Ishikawa (cell line): Measurements from ENCODE around the gene KLHDC7B.

Experiments
- CEBPB ChIP-seq: IDR thresholded peaks from 2 replicates; pipeline ENCODE4 v1.6.1; 2012
- CREB1 ChIP-seq: IDR thresholded peaks from 2 replicates; pipeline ENCODE4 v1.6.1; 2012; ENCODE audit warnings: low read depth
- EGR1 ChIP-seq: IDR thresholded peaks from 2 replicates; pipeline ENCODE4 v1.6.1; 2012
- EP300 ChIP-seq: IDR thresholded peaks from 2 replicates; pipeline ENCODE4 v1.6.1; 2012; ENCODE audit warnings: borderline replicate concordance
- FOXM1 ChIP-seq: IDR thresholded peaks from 2 replicates; pipeline ENCODE4 v1.6.1; 2012; ENCODE audit warnings: low read depth, borderline replicate concordance
- NFIC ChIP-seq: IDR thresholded peaks from 2 replicates; pipeline ENCODE4 v1.6.1; 2012
- RAD21 ChIP-seq: IDR thresholded peaks from 2 replicates; pipeline ENCODE4 v1.6.1; 2012; ENCODE audit warnings: low read depth
- TAF1 ChIP-seq: IDR thresholded peaks from 2 replicates; pipeline ENCODE4 v1.6.1; 2012; ENCODE audit warnings: low read depth, mild to moderate bottlenecking
- TCF12 ChIP-seq: IDR thresholded peaks from 2 replicates; pipeline ENCODE4 v1.6.1; 2012; ENCODE audit warnings: low read depth
- TEAD4 ChIP-seq: IDR thresholded peaks from 2 replicates; pipeline ENCODE4 v1.6.1; 2012
- YY1 ChIP-seq: IDR thresholded peaks from 2 replicates; pipeline ENCODE4 v1.6.1; 2012; ENCODE audit warnings: low read depth
- ZBTB7A ChIP-seq: IDR thresholded peaks from 2 replicates; pipeline ENCODE4 v1.6.1; 2012; ENCODE audit warnings: low read depth
- TF ChIP-seq, protein P1 (sequence below): IDR thresholded peaks from 2 replicates; pipeline ENCODE4 v1.6.1; 2012; ENCODE audit warnings: low read depth, mild to moderate bottlenecking
- TF ChIP-seq, protein P2 (sequence below): IDR thresholded peaks from 2 replicates; pipeline ENCODE4 v1.6.1; 2012
- TF ChIP-seq, protein P3 (sequence below): IDR thresholded peaks from 2 replicates; pipeline ENCODE4 v1.6.1; 2012

KLHDC7B gene

DNA sequence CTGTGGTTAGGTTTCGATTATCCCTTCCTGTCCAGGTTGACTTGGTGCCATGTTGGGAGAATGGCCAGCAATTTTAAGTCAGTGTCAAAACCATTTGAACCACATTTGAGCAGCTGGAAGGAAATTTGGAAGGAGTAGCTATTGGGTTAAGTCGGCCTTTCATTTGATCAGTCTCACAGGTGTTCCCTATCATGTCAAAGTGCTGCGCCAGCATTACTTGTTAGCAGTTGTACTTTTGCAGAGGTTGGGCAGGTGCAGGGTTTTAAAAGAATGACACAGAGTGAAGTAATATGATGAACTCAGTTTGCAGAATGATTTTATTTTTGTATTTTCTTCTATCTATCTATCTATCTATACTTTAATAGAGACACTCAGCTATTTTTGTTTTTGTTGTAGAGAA lies 9.5 kb upstream of the KLHDC7B start:
- no peak for TF ChIP-seq EP300
- no peak for TF ChIP-seq ZBTB7A
- no peak for TF ChIP-seq TAF1
- TF ChIP-seq RAD21 = no peak
- no peak for TF ChIP-seq CEBPB
- TF ChIP-seq, protein P1, sequence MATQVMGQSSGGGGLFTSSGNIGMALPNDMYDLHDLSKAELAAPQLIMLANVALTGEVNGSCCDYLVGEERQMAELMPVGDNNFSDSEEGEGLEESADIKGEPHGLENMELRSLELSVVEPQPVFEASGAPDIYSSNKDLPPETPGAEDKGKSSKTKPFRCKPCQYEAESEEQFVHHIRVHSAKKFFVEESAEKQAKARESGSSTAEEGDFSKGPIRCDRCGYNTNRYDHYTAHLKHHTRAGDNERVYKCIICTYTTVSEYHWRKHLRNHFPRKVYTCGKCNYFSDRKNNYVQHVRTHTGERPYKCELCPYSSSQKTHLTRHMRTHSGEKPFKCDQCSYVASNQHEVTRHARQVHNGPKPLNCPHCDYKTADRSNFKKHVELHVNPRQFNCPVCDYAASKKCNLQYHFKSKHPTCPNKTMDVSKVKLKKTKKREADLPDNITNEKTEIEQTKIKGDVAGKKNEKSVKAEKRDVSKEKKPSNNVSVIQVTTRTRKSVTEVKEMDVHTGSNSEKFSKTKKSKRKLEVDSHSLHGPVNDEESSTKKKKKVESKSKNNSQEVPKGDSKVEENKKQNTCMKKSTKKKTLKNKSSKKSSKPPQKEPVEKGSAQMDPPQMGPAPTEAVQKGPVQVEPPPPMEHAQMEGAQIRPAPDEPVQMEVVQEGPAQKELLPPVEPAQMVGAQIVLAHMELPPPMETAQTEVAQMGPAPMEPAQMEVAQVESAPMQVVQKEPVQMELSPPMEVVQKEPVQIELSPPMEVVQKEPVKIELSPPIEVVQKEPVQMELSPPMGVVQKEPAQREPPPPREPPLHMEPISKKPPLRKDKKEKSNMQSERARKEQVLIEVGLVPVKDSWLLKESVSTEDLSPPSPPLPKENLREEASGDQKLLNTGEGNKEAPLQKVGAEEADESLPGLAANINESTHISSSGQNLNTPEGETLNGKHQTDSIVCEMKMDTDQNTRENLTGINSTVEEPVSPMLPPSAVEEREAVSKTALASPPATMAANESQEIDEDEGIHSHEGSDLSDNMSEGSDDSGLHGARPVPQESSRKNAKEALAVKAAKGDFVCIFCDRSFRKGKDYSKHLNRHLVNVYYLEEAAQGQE = no peak
- no peak for TF ChIP-seq TEAD4
- TF ChIP-seq CREB1 = no peak
- TF ChIP-seq, protein P2, sequence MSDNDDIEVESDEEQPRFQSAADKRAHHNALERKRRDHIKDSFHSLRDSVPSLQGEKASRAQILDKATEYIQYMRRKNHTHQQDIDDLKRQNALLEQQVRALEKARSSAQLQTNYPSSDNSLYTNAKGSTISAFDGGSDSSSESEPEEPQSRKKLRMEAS = no peak
- no peak for TF ChIP-seq FOXM1
- no peak for TF ChIP-seq NFIC
- TF ChIP-seq TCF12 = no peak
- TF ChIP-seq, protein P3, sequence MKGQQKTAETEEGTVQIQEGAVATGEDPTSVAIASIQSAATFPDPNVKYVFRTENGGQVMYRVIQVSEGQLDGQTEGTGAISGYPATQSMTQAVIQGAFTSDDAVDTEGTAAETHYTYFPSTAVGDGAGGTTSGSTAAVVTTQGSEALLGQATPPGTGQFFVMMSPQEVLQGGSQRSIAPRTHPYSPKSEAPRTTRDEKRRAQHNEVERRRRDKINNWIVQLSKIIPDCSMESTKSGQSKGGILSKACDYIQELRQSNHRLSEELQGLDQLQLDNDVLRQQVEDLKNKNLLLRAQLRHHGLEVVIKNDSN = no peak
- no peak for TF ChIP-seq EGR1
- TF ChIP-seq YY1 = no peak

DNA sequence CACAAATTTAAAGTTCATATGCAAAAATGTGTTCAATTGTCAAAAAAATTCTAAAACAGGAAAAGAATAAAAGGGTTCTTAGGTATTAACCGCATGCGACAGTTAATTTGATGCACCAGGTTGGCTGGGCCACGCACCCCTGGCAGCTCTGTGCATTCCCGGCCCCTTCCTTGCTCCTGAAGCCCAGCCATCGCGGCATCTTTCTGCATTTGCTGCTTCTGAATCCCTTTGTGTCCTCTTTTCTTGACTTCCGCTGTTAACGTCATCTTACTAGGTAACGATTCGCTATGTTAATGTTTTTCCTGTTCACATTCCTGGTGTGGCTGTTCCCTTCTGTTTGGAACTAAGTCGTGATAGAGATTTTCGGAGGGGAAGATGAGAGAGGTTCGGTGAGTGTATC lies 7.9 kb upstream of the KLHDC7B start:
- TF ChIP-seq TAF1 (no peak), TEAD4 (no peak), YY1 (no peak)

DNA sequence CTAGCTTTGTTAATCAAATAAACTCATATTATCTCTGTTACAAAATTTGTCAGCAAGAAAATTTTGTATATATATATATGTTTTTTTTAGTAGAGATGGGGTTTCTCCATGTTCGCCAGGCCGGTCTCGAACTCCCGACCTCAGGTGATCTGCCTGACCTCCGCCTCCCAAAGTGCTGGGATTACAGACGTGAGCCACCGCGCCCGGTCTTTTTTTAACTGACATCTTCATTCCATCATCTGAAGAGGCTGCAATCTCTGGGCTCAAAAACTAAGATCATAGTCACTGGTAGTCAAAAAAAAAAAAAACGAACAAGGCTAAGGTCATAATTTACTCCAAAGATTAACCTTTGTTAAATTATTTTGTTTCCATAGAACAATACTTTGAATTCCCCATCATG lies 5.3 kb upstream of the KLHDC7B start:
- TF ChIP-seq TCF12 (no peak), YY1 (no peak), TAF1 (no peak), CREB1 (no peak), RAD21 (no peak), EP300 (no peak), FOXM1 (no peak), TEAD4 (no peak), NFIC (no peak), ZBTB7A (no peak), CEBPB (no peak), EGR1 (no peak)
- TF ChIP-seq, protein P3 = no peak
- TF ChIP-seq, protein P1 = no peak
- TF ChIP-seq, protein P2 = no peak

DNA sequence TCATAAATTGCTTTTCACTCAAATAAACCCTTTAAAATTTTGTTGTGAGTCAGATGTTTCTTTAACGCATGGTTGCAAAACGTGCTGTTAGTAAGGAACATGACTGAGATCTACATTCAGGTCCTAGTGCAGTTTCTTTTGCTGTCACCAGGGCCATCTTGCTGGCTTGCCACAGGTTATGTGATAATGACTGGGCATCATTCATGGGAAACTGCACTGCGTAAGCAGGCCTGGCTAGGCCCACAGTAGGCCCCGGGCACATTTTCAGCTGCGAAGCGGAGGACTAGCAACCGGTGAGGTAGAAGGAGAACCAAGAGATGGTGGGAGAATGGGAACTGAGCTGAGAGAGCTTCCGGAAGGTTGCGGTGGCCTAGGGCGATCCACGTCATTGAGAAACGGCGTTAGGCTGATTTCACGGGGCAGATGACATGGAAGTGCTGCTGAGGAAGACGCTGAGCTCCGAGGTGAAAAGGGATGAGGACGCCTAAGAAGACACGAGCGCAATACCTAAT lies 3.2 kb upstream of the KLHDC7B start:
- TF ChIP-seq, protein P3 = no peak
- TF ChIP-seq TEAD4 (no peak), YY1 (no peak), RAD21 (no peak), NFIC (no peak), FOXM1 (no peak), TAF1 (no peak), CREB1 (no peak), EP300 (no peak), TCF12 (no peak), EGR1 (no peak)
- TF ChIP-seq, protein P1 = no peak
